ENCODE measurements around the gene ZNF622.

- TF ChIP-seq BMI1 (IDR thresholded peaks at IDR 0.05; ENCODE audit: borderline replicate concordance) (no peak), POLR2A (IDR thresholded peaks at IDR 0.05; ENCODE audit: low read depth, low read length) (no peak), CTCF (IDR thresholded peaks at IDR 0.05 in 2 of 3, conservative IDR thresholded peaks at IDR 0.05 in 1 of 3; ENCODE audit: control insufficient read depth in 2 of 3, extremely low read depth in 1 of 3, insufficient read depth in 1 of 3, low read depth in 3 of 3, low read length in 3 of 3) (no peak), GABPA (IDR thresholded peaks at IDR 0.05; ENCODE audit: low read depth) (no peak), SKIL (IDR thresholded peaks at IDR 0.05; ENCODE audit: low read depth, poor library complexity, severe bottlenecking) (no peak), HDAC6 (IDR thresholded peaks at IDR 0.05; ENCODE audit: unreplicated experiment) (no peak), TCF12 (IDR thresholded peaks at IDR 0.05; ENCODE audit: low read depth, low read length) (no peak), MAX (IDR thresholded peaks at IDR 0.05; ENCODE audit: low read depth, low read length) (no peak), ZNF24 (IDR thresholded peaks at IDR 0.05) (no peak), ZNF384 (IDR thresholded peaks at IDR 0.05; ENCODE audit: borderline replicate concordance, low read depth, low read length) (no peak), CBX5 (IDR thresholded peaks at IDR 0.05; ENCODE audit: low read depth) (no peak)
These were observed 50.7 kb downstream of the ZNF622 start for GRCh38 chr5:16414861-16415260.

Data from GM12878 (cell line).